HG03064 (cell line): Measurements from ENCODE around the gene SGK2.

Experiments
- ATAC-seq: cut with Tn5 transposase; IDR thresholded peaks from one replicate; pipeline ENCODE4 v1.9.1; 2021; ENCODE audit warnings: low read depth; ENCODE audit not compliant: unreplicated experiment

SGK2 gene

GRCh38 chr20:43559147-43559987, 540 bp downstream of the SGK2 start:
- ATAC-seq = no peak

GRCh38 chr20:43560974-43561373, 2.1 kb downstream of the SGK2 start:
- ATAC-seq = no peak

DNA sequence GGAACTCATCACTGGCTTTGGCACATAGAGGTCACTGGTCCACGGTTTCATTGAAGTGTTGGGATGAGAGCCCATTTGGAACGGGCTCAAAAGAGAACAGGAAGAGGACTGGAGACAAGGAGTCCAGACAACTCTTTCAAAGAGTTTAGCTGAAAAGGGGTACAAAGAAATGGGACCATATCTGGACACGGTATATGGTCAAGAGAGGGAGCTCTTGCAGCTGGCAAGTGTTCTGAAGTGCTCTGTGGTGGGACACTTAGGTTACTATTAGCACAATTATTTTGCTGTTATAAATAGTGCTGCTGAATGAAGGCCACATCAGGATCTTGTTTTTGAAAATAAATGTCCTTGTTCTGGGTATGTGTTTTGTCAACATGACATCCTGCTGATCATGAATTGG, 4.6 kb downstream of the SGK2 start:
- ATAC-seq = no peak

- no peak for ATAC-seq
These were observed 5.2 kb downstream of the SGK2 start for GRCh38 chr20:43563991-43564390.

GRCh38 chr20:43564455-43564854, 5.6 kb downstream of the SGK2 start:
- no peak for ATAC-seq

GRCh38 chr20:43564993-43565757, 6.3 kb downstream of the SGK2 start:
- ATAC-seq = no peak

DNA sequence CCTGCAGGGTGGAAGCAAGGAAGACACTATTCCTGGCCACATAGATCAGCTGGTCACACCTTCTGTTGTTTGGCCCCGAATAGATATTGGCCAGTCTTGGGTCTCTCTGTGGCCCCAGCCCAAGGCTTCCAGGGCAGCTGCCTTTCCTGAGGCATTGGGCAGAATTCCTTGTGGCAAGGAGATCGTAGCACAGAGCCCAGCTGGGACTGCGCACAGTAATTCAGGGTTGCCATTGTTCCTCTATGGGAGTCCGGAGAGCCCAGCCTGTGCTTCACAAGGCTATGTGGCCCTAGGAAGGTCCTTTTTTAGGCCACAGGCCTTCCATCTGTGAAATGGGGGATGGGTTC, 6.9 kb downstream of the SGK2 start:
- ATAC-seq = no peak

DNA sequence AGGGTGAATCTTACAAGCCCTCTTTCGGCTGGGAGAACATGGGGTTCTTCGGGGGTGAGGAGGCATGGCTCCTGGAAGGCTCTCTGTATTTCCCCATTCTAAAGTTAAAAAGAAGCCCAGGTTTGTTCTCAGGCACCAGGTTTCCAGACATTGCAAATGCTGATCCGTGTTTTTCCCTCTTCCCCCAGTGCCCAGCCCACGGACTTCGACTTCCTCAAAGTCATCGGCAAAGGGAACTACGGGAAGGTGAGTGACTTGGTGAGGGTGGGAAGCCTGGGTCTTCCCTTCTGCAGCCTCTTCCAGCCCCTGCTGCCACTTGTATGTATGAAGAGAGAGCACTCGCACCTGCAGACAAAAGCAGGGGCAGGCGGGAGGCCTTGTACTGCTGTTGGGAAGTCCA, 8.7 kb downstream of the SGK2 start:
- ATAC-seq = no peak

GRCh38 chr20:43568706-43569105, 9.9 kb downstream of the SGK2 start:
- ATAC-seq = no peak

DNA sequence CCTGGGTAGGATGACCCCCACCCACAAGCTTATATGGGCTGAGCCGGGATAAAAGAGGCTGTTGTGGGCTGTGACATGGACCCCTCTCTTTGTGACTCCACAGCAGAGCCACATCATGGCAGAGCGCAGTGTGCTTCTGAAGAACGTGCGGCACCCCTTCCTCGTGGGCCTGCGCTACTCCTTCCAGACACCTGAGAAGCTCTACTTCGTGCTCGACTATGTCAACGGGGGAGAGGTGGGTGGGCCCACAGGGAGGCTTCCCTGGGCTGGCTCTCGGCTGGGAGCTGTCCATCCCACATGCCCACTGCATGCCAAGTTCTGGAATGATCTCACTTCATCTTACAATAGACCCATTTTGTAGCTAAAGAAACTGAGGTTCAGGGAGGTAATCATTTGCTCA, 10.5 kb downstream of the SGK2 start:
- no peak for ATAC-seq

DNA sequence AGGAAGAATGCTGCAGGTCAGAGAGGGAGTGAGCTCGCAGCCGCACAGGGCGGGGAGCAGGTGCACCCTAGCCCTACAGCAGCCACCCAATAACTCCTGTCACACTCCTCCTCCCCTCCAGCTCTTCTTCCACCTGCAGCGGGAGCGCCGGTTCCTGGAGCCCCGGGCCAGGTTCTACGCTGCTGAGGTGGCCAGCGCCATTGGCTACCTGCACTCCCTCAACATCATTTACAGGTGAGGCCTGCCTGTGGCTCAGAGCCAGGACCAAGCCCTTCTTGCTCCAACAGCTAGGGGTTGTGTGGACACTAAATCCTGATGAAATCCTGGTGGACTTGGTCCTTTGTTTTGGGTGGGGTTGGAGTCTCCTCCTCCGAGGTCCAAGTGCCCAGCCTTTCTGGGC, 11.7 kb downstream of the SGK2 start:
- no peak for ATAC-seq

DNA sequence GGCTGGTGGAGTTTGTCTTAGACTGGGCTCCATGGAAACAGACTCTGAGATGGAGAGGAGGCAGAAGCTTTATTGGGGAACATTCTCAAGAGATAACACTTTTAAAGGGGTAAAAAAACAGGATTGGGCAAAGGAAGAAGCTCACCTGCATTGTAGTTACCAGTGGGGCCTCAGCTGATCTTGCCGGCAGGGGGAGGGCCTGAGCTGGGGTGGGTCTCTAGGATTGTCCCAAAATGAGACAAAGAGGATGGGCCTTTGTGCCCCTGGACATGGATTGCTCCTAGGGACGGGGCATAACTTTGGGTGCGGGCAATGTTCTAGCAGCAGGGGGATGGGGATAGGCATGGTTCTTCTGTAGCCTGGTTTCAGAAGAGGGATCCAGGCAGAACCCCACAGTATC, 12.5 kb downstream of the SGK2 start:
- no peak for ATAC-seq

GRCh38 chr20:43571771-43572170, 12.9 kb downstream of the SGK2 start:
- no peak for ATAC-seq

GRCh38 chr20:43572891-43573290, 14.1 kb downstream of the SGK2 start:
- no peak for ATAC-seq

DNA sequence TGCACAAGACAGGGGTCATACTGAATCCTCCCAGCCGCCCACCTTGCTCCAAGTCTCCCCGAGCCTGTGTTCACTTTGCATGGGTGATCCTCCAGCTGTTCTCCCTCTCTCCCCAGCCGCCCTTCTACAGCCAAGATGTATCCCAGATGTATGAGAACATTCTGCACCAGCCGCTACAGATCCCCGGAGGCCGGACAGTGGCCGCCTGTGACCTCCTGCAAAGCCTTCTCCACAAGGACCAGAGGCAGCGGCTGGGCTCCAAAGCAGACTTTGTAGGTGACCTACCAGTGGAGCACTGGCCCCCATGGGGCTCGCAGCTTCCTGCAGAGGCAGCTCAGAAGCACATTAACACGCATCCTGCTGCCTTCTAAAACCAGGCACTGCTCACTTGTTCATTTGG, 17.3 kb downstream of the SGK2 start:
- no peak for ATAC-seq

GRCh38 chr20:43579861-43580793, 21.3 kb downstream of the SGK2 start:
- ATAC-seq = no peak

DNA sequence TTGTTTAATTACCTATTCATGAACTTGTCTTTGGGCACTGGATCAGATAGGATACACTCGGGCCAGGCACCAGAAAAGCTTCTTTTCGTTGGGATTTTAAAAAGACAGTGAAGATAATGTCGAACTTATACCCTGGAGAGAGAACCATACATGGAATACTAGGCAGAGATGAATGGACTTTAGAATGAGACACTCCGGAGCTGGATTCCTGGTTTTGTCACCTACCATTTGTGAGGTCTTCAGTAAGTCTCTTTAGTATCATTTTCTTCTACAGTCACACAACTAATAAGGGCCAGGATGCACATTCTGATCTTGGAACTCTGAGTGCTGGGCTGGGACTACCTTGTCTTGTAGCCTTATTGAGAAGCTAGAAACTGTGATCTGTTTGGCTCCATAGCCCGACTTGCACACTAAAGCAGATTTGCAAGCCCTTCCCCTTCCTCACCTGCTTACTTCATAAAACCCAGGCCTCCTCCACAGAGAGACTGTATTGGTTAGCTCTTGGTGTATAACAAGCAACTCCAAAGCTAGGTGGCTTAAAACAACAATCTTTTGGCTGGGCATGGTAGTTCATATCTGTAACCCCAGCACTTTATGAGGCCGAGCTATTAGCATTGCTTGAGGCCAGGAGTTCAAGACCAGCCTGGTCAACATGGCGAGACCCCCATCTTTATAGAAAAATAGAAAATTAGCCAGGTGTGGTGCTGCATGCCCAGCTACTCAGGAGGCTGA, 24.5 kb downstream of the SGK2 start:
- no peak for ATAC-seq

DNA sequence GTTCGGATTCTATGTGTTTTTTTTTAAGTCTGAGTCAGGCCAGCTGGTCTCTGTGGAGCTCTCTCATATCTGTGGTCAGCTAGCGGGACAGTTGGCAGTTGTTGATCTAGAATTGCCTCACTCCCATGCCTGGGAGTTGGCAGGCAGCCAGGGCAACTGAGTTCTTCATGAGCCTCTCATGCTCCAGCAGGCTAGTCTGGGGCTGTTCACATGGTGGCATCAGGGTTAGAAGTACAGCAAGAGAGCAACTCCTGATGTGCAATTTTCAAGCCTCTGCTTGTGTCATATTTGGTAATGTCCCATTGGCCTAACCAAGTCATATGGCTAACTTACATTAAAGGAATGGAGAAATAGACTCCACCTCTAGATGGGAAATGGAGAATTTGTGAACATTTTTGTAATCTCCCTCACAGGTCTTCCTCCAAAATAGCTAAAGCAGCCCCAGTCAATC, 25.2 kb downstream of the SGK2 start:
- ATAC-seq = no peak

GRCh38 chr20:43584448-43585136, 25.8 kb downstream of the SGK2 start:
- no peak for ATAC-seq

GRCh38 chr20:43586641-43587040, 27.8 kb downstream of the SGK2 start:
- ATAC-seq = no peak
